Measurements from ENCODE around the gene PCGF1.

PCGF1 gene

DNA sequence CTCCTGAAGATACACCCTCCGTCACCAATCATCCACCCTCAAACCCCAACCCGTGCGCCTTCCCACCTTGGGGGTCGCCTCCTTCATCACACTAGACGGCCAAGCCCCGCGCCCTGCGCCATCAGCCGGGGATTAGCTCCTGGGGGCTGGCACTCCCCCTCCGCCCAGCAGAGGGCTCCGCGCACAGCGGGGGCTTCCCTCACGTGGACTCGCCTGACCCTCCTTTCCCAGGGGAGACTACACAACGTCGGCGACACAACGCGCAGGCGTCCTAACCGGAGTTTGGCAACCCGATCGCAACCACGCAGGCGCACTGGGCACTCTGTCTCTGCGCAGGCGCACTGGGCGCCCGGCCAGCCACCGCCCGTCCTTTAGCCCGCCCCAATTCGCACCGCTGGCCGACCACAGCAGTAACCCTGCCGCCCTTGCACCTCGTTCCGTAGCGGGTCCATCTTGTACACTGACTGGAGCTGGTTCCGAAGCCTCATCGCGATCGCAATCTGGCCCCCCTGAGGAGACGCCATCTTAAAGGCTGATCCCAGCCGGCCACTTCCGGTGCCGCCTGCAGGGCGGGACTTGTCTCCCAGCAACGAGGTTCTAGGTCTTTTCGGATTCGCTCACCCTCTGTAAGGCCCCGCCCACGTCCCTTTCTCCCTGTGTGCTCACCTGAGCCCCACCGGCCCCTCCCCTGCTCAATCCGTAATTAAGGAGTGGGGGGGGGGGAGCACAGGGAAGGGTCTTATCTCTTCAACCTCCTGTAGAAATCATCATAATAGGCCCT is at the start of gene PCGF1:
Gene PCGF1, minus strand, starts transcription at position 551 of the 781 bp plus-strand sequence. Its CDS starts 27 bp downstream, at position 524.
- in situ Hi-C loops (cut with HindIII; ENCODE audit: low pct_ligation_motif_present, low pct_unique_long_range_greater_than_20kb, low sequenced_read_pairs), result no loop called here
- DNase-seq, result peak; percentile 99

GRCh38 chr2:74556831-74557370 is 49.4 kb upstream of the PCGF1 start:
- DNase-seq, result no peak
- in situ Hi-C loops (cut with HindIII; ENCODE audit: low pct_ligation_motif_present, low pct_unique_long_range_greater_than_20kb, low sequenced_read_pairs), result no loop called here

DNA sequence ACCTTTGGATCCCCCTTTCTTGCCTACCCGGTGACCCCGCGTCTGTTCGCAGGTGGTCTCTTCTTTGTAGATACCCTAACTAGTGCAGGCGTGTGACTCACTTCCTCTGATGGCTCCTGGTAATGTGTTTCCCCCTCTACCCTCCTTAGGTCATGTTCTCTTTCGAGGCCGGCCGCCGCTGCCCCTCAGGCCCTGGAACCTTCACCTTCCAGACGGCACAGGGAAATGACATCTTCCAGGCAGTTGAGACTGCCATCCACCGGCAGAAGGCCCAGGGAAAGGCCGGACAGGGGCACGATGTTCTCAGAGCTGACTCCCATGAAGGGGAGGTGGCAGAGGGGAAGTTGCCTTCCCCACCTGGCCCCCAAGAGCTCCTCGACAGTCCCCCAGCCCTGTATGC is 48.7 kb upstream of the PCGF1 start:
- in situ Hi-C loops (cut with HindIII; ENCODE audit: low pct_ligation_motif_present, low pct_unique_long_range_greater_than_20kb, low sequenced_read_pairs), result no loop called here
- DNase-seq, result no peak

GRCh38 chr2:74555610-74556103 is 48.2 kb upstream of the PCGF1 start:
- in situ Hi-C loops (cut with HindIII; ENCODE audit: low pct_ligation_motif_present, low pct_unique_long_range_greater_than_20kb, low sequenced_read_pairs), result no loop called here
- DNase-seq, result no peak

DNA sequence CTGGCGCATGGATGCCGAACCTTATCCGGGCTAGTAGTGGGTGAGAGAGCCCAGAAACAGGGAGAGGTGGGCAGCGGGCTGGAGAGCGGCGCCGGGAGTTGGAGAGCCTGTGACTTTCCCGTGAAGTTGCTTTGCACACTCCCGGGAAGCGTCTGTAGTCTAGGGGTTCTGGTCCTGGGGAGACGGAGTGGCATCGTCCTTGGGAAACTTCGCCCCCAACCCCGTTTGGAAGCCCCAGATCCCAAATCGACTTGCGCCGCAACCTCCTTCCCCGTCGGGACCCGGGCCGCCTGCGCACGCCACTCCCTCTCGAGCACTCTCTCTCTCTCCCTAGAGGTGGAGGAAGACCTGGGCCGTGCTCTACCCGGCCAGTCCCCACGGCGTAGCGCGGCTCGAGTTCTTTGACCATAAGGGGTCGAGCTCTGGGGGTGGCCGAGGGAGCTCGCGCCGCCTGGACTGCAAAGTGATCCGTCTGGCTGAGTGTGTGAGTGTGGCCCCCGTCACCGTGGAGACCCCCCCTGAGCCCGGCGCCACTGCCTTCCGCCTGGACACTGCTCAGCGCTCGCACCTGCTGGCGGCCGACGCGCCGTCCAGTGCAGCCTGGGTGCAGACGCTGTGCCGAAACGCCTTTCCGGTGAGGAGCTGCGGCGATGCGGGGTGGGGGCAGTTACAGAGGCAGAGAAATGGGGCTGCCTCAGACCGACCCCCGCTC is 47.5 kb upstream of the PCGF1 start:
- DNase-seq, result peak; percentile 67
- in situ Hi-C loops (cut with HindIII; ENCODE audit: low pct_ligation_motif_present, low pct_unique_long_range_greater_than_20kb, low sequenced_read_pairs), result no loop called here

- in situ Hi-C loops (cut with HindIII; ENCODE audit: low pct_ligation_motif_present, low pct_unique_long_range_greater_than_20kb, low sequenced_read_pairs), result no loop called here
- peak; percentile 90 for DNase-seq
Observed at GRCh38 chr2:74553892-74554819, 46.7 kb upstream of the PCGF1 start, which contains the start of the genes DOK1 and LOXL3. TSS of gene DOK1 (plus strand) at chr2:74554720. CDS start at chr2:74554755, 35 bp downstream. TSS of gene LOXL3 (minus strand) at chr2:74553942. CDS start at chr2:74552634, 1,308 bp downstream.

DNA sequence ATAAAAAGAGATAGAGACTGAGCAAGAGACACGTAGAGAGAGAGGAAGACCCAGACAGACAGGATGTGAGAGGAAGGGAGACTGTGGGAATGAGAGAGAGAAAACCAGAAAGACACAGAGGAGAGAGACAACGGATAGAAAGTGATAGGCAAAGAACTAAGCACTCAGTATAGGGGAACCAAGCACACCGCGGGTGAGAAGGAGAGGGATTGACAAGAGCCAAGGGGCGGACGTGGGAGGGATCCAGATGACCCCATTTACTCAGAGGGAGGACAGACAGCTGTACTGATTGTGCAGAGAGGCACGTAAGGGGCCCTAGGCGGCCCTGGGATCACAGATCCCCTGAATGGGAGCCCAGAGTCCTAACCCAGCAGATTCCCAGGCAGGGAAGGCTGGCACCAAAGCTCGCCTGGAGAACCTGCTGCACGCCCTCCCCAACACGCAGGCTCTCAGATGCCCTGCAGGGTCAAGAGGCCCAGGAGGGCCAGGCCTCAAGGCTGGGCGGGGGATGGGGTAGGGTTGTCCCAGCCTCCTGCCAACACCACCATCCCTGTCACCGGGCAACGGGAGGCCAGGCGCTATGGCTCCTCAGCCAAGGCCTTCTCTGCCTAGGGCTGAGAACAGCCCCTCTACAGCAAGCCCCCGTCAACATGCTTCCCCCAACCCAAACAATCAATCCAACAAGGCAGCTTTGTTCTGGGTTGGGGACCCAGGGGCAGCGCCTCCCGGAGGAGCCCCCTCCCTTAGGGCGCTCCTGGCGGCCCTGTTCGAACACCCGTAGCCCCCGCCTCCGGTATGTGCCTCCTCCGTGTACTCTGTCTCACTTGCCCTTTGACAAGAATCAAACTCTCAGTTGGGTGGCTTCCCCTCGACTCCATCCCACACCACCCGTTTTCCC is 45.7 kb upstream of the PCGF1 start:
- no peak for DNase-seq

DNA sequence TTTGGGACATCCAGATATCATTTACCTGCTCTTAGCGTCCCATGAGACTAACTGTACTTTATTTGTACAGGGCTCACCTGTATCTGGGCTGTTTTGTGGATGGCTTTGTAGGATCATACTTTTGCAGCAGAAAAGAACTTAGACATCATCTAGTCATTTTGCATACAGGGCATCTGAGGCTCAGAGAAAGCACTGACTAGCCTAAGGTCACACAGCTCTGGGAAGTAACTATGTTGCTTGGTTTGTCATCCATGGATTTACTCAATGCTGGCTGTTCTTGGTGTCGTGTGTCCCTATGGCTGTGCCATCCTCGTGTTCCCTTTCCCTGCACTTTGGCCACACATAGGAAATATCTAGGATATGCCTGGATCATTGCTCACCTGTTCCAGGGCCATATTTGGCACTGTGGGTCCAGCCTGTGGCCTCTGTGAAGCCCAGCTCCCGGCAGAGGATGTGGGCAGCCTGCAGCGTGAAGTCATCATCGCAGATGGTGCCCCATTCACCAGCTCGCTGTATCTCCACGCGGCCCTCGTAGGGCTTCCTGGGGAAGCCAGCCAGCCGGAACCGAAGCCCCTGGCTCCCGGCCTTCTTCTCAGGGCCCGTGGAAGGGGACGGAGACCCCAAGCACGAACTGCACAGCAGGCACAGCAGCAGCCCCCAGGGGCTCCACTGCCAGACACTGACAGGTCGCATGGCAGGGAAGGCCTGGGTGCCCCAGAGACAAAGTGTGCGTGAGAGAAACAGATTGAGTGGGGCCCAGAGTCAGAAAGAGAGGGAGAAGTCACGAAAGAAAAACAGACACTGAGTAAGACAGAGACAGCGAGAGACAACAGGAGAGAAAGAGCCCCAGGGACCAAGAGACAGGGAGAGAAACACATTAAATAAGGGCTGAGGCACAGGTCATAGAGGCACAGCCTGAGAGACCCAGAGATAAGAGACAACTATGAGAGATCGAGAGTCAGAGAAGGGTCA is 44.7 kb upstream of the PCGF1 start:
- in situ Hi-C loops (cut with HindIII; ENCODE audit: low pct_ligation_motif_present, low pct_unique_long_range_greater_than_20kb, low sequenced_read_pairs), result no loop called here
- DNase-seq, result no peak

More for the DNA sequence above, 45.7 kb upstream of the PCGF1 start:
- in situ Hi-C loops (cut with HindIII; ENCODE audit: low pct_ligation_motif_present, low pct_unique_long_range_greater_than_20kb, low sequenced_read_pairs), result no loop called here

DNA sequence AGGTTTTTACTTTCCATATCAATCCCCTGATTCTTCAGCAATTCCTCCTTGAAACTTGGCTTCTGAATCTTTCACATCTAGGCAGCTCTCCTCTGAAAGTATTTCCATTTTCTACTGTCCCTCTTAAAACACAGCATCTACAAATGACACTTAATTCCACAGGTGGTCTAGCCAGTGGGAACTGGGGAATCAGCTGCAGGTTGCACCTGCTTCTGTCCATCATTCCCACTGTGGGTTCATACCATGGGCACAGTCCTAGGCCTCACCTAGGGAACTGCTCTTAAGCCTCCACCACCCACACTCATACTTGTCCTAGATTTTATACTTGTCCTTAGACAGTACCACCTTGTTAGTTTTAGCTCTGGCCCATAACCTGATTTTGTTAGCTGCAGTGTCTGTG is 44.0 kb upstream of the PCGF1 start:
- in situ Hi-C loops (cut with HindIII; ENCODE audit: low pct_ligation_motif_present, low pct_unique_long_range_greater_than_20kb, low sequenced_read_pairs), result no loop called here
- no peak for DNase-seq

DNA sequence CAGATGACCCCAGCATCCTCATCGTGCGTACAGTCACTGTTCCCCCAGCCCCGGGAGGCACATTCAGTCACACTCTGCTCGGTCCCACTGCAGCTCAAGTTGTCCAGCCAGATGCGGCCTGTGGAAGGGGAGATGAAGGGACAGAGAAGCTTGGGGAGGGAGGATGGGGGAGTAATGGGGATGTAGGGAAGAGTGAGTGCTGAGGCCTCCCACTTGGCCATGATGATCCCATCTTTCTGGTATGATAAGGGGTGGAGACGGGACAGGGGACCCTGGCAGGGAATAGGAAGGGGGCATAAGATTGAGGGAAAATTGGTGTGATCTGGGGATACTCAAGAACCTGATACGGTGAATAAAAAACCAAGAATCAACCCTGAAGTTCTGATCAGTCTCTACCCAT is 42.7 kb upstream of the PCGF1 start:
- in situ Hi-C loops (cut with HindIII; ENCODE audit: low pct_ligation_motif_present, low pct_unique_long_range_greater_than_20kb, low sequenced_read_pairs), result no loop called here
- no peak for DNase-seq

- DNase-seq, result peak; percentile 75
- in situ Hi-C loops (cut with HindIII; ENCODE audit: low pct_ligation_motif_present, low pct_unique_long_range_greater_than_20kb, low sequenced_read_pairs), result no loop called here
Observed at GRCh38 chr2:74548900-74549826, 41.7 kb upstream of the PCGF1 start.

- no peak for DNase-seq
- in situ Hi-C loops (cut with HindIII; ENCODE audit: low pct_ligation_motif_present, low pct_unique_long_range_greater_than_20kb, low sequenced_read_pairs), result no loop called here
Observed at GRCh38 chr2:74548285-74548899, 40.9 kb upstream of the PCGF1 start.

- no peak for DNase-seq
- in situ Hi-C loops (cut with HindIII; ENCODE audit: low pct_ligation_motif_present, low pct_unique_long_range_greater_than_20kb, low sequenced_read_pairs), result no loop called here
Observed at GRCh38 chr2:74546004-74546403, 38.5 kb upstream of the PCGF1 start.

- in situ Hi-C loops (cut with HindIII; ENCODE audit: low pct_ligation_motif_present, low pct_unique_long_range_greater_than_20kb, low sequenced_read_pairs), result no loop called here
- no peak for DNase-seq
Observed at GRCh38 chr2:74544634-74545033, 37.1 kb upstream of the PCGF1 start.

DNA sequence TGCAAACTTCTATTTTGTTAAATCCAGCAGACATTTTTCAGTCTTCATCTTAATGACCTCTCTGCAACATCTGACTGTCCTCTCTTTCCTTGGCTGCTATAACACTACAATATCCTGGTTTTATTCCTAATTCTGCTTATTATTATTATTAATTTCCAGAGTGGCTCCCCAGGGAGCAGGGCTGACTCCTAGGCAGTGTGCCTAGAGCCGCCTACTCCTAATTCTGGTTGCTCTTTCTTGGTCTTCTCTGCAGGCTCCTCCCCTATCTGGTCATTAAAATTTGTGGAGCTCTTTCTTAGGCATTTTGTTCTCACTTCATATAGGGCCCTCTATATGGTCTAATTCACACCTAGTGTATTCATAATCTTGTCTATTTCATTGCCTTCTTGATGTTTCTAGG is 35.5 kb upstream of the PCGF1 start:
- in situ Hi-C loops (cut with HindIII; ENCODE audit: low pct_ligation_motif_present, low pct_unique_long_range_greater_than_20kb, low sequenced_read_pairs), result no loop called here
- DNase-seq, result no peak
